Dermis blood vessel endothelial cell (primary cell): ENCODE results near the gene ZDHHC14. TPM values are rescaled to one million over a fixed set of nuclear protein-coding genes. Genes with fewer than 3 reads are reported as not detected.
A peak's percentile ranks its signal among the peaks of the same experiment; 100 is the strongest.

Experiments
- DNase-seq: peaks from one replicate; pipeline ENCODE4 v3.0.0; 2010
- total RNA-seq: library from RNA; depleted of rRNA; stranded (reverse); fragments of >200 nt; gene quantifications from 2 replicates; pipeline ENCODE4 v1.2.3, GENCODE V29; 2014

ZDHHC14 gene
- total RNA-seq, 1 donor from 2014 or later, result 32.8 TPM

GRCh38 chr6:157723376-157723775 is 342.4 kb downstream of the ZDHHC14 start:
- no peak for DNase-seq

- DNase-seq, result no peak
These were observed 343.3 kb downstream of the ZDHHC14 start for GRCh38 chr6:157724138-157724820.

GRCh38 chr6:157724960-157725741 is 344.2 kb downstream of the ZDHHC14 start:
- DNase-seq, result no peak

- DNase-seq, result no peak
These were observed 344.8 kb downstream of the ZDHHC14 start for GRCh38 chr6:157725836-157726235.

GRCh38 chr6:157726892-157727628 is 346.1 kb downstream of the ZDHHC14 start:
- peak; percentile 59 for DNase-seq

Other genes starting within 250 kb of the ZDHHC14 start
- gene TMEM242, start 57.7 kb upstream of the ZDHHC14 start, total RNA-seq, result 6.2 and 7.5 TPM in 2 replicates